Suprapubic skin (tissue), 4 donors: ENCODE measurements around the gene ANKRD63.

Source experiments
- EP300 ChIP-seq: sonication (generic); formaldehyde crosslinking; IDR thresholded peaks from one replicate; pipeline ENCODE4 v1.6.1; 2017; ENCODE audit warnings: antibody characterized with exemption
- POLR2A ChIP-seq, 2 donors: fragments of 450-650 bp; IDR thresholded peaks; one replicate each; pipeline ENCODE4 v1.6.1; 2017; ENCODE audit warnings: antibody characterized with exemption in 2 of 2, mild to moderate bottlenecking in 2 of 2, moderate library complexity in 2 of 2
- POLR2AphosphoS5 ChIP-seq, 3 donors: sonication (generic); formaldehyde crosslinking; IDR thresholded peaks; one replicate each; pipeline ENCODE4 v1.6.1; 2017; ENCODE audit warnings: antibody characterized with exemption in 3 of 3
- TF ChIP-seq, protein P1 (sequence below), 2 donors: fragments of 200-600 bp in 1 of 2; fragments of 450-650 bp in 1 of 2; sonication (generic) in 1 of 2; IDR thresholded peaks; one replicate each; pipeline ENCODE4 v1.5.1; 2016 to 2019; ENCODE audit warnings: antibody characterized with exemption in 2 of 2, mild to moderate bottlenecking in 1 of 2, moderate library complexity in 1 of 2

- TF ChIP-seq, protein P1, sequence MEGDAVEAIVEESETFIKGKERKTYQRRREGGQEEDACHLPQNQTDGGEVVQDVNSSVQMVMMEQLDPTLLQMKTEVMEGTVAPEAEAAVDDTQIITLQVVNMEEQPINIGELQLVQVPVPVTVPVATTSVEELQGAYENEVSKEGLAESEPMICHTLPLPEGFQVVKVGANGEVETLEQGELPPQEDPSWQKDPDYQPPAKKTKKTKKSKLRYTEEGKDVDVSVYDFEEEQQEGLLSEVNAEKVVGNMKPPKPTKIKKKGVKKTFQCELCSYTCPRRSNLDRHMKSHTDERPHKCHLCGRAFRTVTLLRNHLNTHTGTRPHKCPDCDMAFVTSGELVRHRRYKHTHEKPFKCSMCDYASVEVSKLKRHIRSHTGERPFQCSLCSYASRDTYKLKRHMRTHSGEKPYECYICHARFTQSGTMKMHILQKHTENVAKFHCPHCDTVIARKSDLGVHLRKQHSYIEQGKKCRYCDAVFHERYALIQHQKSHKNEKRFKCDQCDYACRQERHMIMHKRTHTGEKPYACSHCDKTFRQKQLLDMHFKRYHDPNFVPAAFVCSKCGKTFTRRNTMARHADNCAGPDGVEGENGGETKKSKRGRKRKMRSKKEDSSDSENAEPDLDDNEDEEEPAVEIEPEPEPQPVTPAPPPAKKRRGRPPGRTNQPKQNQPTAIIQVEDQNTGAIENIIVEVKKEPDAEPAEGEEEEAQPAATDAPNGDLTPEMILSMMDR (IDR thresholded peaks at IDR 0.05) = no peak
- TF ChIP-seq POLR2A (IDR thresholded peaks at IDR 0.05) (no peak), EP300 (no peak), POLR2AphosphoS5 (IDR thresholded peaks at IDR 0.05) (no peak)
These were observed 5.1 kb upstream of the ANKRD63 start for GRCh38 chr15:40287968-40288367.
